HG03039 (cell line): Measurements from ENCODE around the gene PACRG.

Experiments used
- ATAC-seq: cut with Tn5 transposase; IDR thresholded peaks from one replicate; pipeline ENCODE4 v1.9.1; 2021; ENCODE audit warnings: mild to moderate bottlenecking, moderate library complexity; ENCODE audit not compliant: unreplicated experiment

The PACRG gene

DNA sequence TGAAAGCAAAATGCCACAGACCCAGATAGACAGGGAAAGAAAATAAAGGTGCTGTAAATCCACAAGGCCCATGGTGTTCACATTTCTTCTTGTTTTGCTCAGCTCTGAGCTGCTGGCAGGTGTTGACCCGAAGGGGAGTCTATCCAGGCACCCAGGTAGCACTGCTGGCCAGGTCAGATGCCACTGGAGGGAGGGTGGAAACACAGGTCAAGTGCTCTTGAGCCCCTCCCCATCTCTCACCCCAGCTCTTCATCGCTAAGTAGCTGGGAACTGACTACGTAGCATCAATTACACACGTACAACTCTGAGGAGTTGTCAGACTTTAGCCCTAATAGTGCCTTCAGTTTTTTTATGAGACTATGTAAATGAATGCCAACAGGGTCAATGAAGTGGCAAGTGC, 399.0 kb downstream of the PACRG start:
- no peak for ATAC-seq

DNA sequence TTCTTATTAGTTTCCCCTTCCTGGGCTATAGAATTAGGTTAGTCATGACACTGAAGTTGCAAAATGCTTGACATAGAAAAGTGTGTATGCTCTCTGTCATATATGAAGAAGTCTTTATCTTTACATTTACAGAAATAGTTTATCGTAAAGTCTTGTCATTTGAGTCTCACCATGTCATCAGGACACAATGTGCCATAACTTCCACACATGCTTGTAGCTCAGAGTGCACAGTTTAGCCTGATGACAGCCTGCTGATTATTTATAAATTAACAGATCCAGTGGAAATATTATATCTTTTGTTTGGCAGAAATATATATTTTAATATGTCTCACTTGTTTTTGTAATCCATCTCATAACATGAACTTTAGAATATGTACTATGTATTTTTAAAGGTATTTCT, 399.8 kb downstream of the PACRG start:
- no peak for ATAC-seq

DNA sequence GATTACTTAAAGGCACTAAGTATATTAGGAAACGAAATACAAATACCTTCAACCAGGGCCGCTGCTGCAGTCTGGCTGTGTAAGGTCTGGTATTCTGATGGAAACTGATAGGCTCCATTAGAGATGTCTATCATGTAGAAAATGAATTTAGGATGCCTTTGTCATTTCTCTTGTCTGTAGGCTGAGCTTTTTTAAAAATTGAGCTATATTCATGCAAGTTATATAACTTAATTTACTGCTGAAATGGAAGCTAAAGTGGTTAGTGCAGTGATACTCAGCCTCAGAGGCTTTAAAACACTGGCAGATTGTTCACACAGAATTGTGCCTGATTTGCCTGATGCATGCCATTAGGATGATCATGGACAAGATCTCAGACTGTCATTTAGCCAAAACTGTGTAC, 400.6 kb downstream of the PACRG start:
- no peak for ATAC-seq

GRCh38 chr6:163132050-163132750, 404.4 kb downstream of the PACRG start:
- no peak for ATAC-seq

GRCh38 chr6:163133017-163133416, 405.2 kb downstream of the PACRG start:
- no peak for ATAC-seq

DNA sequence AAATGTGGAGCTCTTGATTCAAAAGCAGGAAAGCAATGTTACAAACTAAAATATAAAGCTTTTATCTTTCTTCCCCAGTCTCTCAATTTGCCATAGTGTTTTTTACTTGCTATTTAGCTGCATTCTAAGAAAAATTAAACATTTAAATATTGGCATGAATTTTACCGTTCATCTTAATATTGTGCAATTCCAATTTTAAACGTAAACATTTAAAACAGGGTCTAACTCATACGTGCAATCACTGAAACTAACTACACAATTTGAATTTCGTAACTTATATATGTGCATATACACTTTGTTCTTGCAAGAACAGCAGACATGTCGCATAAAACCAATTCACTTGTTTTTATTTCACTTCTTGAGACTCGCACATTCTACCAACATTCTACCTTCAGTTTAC, 405.9 kb downstream of the PACRG start:
- ATAC-seq = no peak

DNA sequence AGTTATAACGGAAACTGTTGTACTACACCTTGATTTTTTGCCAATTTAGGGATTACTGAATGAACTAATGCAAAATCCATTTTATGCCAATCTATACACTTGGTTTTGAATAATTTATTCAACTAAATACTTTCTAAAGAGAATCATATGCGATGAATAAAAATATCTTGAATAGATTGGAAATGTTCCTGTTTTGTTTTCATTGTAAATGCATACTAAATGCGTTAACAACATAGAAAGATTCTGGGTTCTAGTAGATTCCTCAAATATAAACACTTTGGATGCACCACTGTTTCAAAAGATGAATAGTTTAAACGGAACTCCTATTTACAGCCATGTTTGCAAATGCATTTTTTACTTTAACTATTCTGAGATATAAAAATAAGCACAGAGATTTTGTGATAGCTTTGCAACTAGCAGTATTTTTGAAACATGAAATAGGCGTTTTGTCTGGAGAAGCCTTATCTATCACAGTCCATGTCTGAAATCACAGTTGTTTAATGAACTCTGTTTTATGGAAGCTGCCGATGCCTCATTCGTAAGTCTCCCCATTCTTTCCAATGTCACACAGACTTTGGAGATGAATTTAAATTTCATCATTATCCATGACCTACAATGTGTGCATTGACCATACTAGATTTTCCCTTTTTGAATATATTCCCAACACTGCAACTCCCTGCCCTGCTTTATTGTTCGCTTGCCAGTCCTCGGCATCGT, 409.1 kb downstream of the PACRG start:
- ATAC-seq = no peak

GRCh38 chr6:163137398-163137881, 409.7 kb downstream of the PACRG start:
- ATAC-seq = no peak

GRCh38 chr6:163146036-163146435, 418.3 kb downstream of the PACRG start:
- no peak for ATAC-seq

GRCh38 chr6:163147994-163148393, 420.2 kb downstream of the PACRG start:
- ATAC-seq = no peak

- no peak for ATAC-seq
Observed at GRCh38 chr6:163148451-163149278, 420.9 kb downstream of the PACRG start.

GRCh38 chr6:163149279-163149848, 421.6 kb downstream of the PACRG start:
- ATAC-seq = no peak

GRCh38 chr6:163151212-163151611, 423.4 kb downstream of the PACRG start:
- no peak for ATAC-seq

- ATAC-seq = no peak
Observed at GRCh38 chr6:163152701-163153100, 424.9 kb downstream of the PACRG start.

DNA sequence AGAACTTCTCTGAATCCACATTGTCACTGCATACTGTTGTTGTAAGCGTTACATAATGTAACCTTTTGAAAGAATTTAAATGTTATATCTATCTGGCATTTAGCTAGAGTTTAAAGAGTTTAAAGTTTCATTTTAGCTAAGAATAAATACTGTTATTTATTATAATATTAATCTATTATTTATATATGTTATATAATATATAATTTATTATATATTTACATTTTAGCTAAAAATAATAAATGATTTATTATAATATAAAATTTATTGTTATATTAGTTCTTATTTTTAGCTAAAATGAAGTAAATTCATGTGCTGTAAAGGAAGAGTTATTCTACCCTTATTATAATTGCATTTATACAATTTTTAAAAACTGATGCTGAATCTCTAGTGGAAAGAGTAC, 431.3 kb downstream of the PACRG start:
- ATAC-seq = no peak

DNA sequence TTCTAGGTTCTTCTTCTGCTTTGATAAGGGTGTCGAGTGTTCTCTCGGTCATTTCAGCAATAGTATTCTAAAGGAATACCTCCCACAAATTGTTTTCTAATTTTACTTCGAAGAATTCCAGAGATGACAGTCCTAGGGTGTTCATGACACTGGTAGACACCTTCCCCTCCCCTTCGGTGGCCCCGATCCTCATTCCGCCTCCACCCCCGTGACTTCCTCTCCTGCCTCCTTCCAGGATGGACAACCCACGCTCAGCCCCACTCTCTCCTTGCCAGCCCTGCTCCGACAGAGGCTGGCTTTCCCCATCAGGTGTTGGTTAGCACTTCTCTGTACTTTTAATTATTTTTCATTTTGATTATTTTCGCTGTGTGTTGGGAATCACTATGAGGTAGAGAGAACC, 431.9 kb downstream of the PACRG start:
- no peak for ATAC-seq

DNA sequence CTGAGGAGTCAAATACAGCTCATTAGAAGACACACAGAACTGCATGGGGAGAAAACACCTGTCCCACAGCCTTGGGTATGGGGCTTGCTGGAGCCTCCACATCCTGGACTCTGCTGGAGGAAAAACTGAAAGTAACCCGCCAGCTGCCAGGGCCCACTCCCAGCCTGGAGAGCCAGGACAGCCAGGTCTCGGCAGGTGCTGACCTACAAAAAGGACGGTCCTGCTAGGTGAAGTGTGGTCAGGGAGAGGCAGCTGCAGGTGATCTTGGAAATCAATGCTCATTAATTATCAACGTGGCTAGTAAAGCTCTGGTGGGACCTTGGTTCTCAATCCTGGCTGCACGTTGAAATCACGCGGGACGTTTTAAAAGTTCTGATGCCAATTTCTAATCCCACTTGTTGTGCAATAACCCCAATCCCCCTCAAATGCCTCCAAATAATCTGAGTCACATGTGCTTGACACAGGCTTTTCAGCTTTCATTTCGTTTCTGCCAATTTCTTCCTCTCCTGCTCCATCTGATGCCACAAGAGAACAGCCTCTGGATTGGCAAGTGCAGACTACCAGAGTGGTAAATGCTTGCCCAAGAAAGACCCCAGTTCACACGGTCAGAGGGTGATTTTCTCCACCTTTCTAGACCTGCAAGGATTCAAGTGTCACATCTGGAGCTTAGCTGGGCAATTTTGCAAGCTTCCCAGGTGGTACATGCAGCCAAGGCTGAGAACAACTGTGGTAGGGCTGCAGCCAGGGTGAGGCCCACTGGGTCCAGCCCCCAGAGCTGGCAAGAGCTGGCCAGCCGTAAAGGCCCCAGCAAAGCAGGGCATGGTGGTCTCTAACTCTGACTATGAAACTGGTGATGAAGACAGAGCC, 434.5 kb downstream of the PACRG start:
- ATAC-seq = no peak

GRCh38 chr6:163162874-163163213, 435.1 kb downstream of the PACRG start:
- ATAC-seq = no peak

GRCh38 chr6:163164175-163164900, 436.6 kb downstream of the PACRG start:
- ATAC-seq = no peak
